HL-60/S4 (cell line): ENCODE measurements around the gene KRTAP2-4.
"Not testable (repeated sequence)": the region's sequence is repeated elsewhere in the genome, so short reads cannot be mapped to it uniquely, and the experiment has no call there.

Experiments
- in situ Hi-C: fragments of 300-500 bp; cut with MboI; formaldehyde crosslinking; loops from 2 replicates; pipeline ENCODE4 v1.14.3; 2022; ENCODE audit warnings: low sequenced_read_pairs

The KRTAP2-4 gene

GRCh38 chr17:41037853-41038350 lies 27.8 kb downstream of the KRTAP2-4 start:
- in situ Hi-C loops: no loop called here

- in situ Hi-C loops: not testable (repeated sequence)
Observed at GRCh38 chr17:41034346-41034935, 31.2 kb downstream of the KRTAP2-4 start, which contains the start of gene KRTAP1-3. KRTAP1-3 (minus strand) TSS chr17:41034874; CDS start chr17:41034821, 53 bp downstream.

GRCh38 chr17:41029633-41030245 lies 35.9 kb downstream of the KRTAP2-4 start, which contains the start of gene KRTAP1-4:
KRTAP1-4 (minus strand) TSS chr17:41030195; CDS start chr17:41030078, 117 bp downstream.
- in situ Hi-C loops: no loop called here

GRCh38 chr17:41026715-41027471 lies 38.8 kb downstream of the KRTAP2-4 start, which contains the start of gene KRTAP1-5:
KRTAP1-5 (minus strand) TSS chr17:41027208; CDS start chr17:41027155, 53 bp downstream.
- in situ Hi-C loops: no loop called here

- in situ Hi-C loops: no loop called here
Observed at GRCh38 chr17:41024697-41025096, 41.0 kb downstream of the KRTAP2-4 start.

GRCh38 chr17:41020336-41020735 lies 45.3 kb downstream of the KRTAP2-4 start:
- in situ Hi-C loops: no loop called here

- in situ Hi-C loops: no loop called here
Observed at GRCh38 chr17:41019415-41019814, 46.3 kb downstream of the KRTAP2-4 start.

GRCh38 chr17:41018541-41018940 lies 47.1 kb downstream of the KRTAP2-4 start:
- in situ Hi-C loops: no loop called here

GRCh38 chr17:41016578-41017215 lies 49.0 kb downstream of the KRTAP2-4 start:
- in situ Hi-C loops: no loop called here

GRCh38 chr17:41015454-41015853 lies 50.2 kb downstream of the KRTAP2-4 start:
- in situ Hi-C loops: no loop called here
